PC-9 (cell line): Measurements from ENCODE around the gene RPAP2.

Source experiments
- EZH2 ChIP-seq: fragments of 200-600 bp; sonication (generic); IDR thresholded peaks from 2 replicates; pipeline ENCODE4 v1.8.0; 2017; ENCODE audit warnings: antibody characterized with exemption, low read depth
- TF ChIP-seq, protein P1 (sequence below): fragments of 200-600 bp; sonication (generic); conservative IDR thresholded peaks from 2 replicates; pipeline ENCODE4 v1.6.1; 2017; ENCODE audit warnings: mixed run types, antibody characterized with exemption, mild to moderate bottlenecking, moderate library complexity

DNA sequence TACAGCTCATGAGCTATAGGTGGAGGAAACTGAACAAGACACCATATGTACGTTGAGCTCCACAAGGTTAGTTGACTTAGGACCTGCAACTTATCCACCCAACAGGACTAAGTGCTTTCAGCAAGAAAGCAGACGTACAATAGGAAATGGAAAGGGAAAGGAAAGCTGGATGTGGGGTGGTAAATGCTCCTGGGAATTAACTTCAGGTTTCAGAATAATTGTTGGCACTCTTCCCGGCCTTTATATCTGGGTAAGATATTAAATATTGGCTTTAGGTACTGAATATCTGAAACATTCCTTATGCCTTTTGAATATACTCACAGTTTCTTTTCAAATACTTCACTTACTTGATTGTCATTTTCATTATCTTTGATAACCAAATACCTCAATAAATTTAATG is 36.3 kb upstream of the RPAP2 start:
- TF ChIP-seq, protein P1, sequence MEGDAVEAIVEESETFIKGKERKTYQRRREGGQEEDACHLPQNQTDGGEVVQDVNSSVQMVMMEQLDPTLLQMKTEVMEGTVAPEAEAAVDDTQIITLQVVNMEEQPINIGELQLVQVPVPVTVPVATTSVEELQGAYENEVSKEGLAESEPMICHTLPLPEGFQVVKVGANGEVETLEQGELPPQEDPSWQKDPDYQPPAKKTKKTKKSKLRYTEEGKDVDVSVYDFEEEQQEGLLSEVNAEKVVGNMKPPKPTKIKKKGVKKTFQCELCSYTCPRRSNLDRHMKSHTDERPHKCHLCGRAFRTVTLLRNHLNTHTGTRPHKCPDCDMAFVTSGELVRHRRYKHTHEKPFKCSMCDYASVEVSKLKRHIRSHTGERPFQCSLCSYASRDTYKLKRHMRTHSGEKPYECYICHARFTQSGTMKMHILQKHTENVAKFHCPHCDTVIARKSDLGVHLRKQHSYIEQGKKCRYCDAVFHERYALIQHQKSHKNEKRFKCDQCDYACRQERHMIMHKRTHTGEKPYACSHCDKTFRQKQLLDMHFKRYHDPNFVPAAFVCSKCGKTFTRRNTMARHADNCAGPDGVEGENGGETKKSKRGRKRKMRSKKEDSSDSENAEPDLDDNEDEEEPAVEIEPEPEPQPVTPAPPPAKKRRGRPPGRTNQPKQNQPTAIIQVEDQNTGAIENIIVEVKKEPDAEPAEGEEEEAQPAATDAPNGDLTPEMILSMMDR, result no peak
- TF ChIP-seq EZH2, result no peak
